Activated naive CD8-positive, alpha-beta T cell treated with anti-CD3 and anti-CD28 coated beads for 36 hours (primary cell): Measurements from ENCODE around the gene RHOV. TPM values are rescaled to one million over a fixed set of nuclear protein-coding genes. Genes with fewer than 3 reads are reported as not detected.
"Not testable (repeated sequence)": the region's sequence is repeated elsewhere in the genome, so short reads cannot be mapped to it uniquely, and the experiment has no call there.

ENCODE experiments used
- DNase-seq: peaks from one replicate; pipeline ENCODE4 v3.0.0; 2021
- H3K27ac Mint-ChIP-seq: one replicate; pipeline ENCODE4 v1.8.0; 2022; ENCODE audit warnings: mild to moderate bottlenecking, moderate library complexity, mixed read lengths
- H3K27me3 Mint-ChIP-seq: one replicate; pipeline ENCODE4 v1.8.0; 2022; ENCODE audit warnings: mild to moderate bottlenecking, mixed read lengths
- H3K36me3 Mint-ChIP-seq: one replicate; pipeline ENCODE4 v1.8.0; 2021; ENCODE audit warnings: mild to moderate bottlenecking, mixed read lengths
- H3K4me1 Mint-ChIP-seq: one replicate; pipeline ENCODE4 v1.8.0; 2021; ENCODE audit warnings: mixed read lengths
- H3K4me3 Mint-ChIP-seq: one replicate; pipeline ENCODE4 v1.8.0; 2022; ENCODE audit warnings: mild to moderate bottlenecking, moderate library complexity, mixed read lengths
- H3K9me3 Mint-ChIP-seq: one replicate; pipeline ENCODE4 v1.8.0; 2022; ENCODE audit warnings: mixed read lengths
- total RNA-seq, 2 experiments: library from RNA; stranded (reverse); gene quantifications; one replicate each; pipeline ENCODE4 v1.2.3, GENCODE V29; 2021

RHOV gene
- total RNA-seq, 2 experiments from 2014 or later, result 0.45 to 0.50 TPM

GRCh38 chr15:40869686-40870085, 4.3 kb downstream of the RHOV start:
- Mint-ChIP-seq H3K27ac (no peak overlapping the region), H3K36me3 (no peaks in the 10 kb centered on the region), H3K27me3 (peaks cover 7% of the 10 kb centered on the region), H3K4me3 (no peak overlapping the region), H3K9me3 (no peaks in the 10 kb centered on the region), H3K4me1 (peaks cover 18% of the 10 kb centered on the region)
- DNase-seq, result no peak

- Mint-ChIP-seq H3K36me3 (no peaks in the 10 kb centered on the region), H3K27ac (no peak overlapping the region), H3K27me3 (no peaks in the 10 kb centered on the region), H3K4me3 (no peak overlapping the region), H3K9me3 (no peaks in the 10 kb centered on the region), H3K4me1 (peaks cover 9% of the 10 kb centered on the region)
- DNase-seq, result no peak
Observed at GRCh38 chr15:40867199-40867598, 6.8 kb downstream of the RHOV start.

GRCh38 chr15:40863660-40864270, 10.3 kb downstream of the RHOV start:
- Mint-ChIP-seq H3K36me3 (no peaks in the 10 kb centered on the region), H3K4me1 (peaks cover 3% of the 10 kb centered on the region), H3K4me3 (no peak overlapping the region), H3K27me3 (no peaks in the 10 kb centered on the region), H3K9me3 (no peaks in the 10 kb centered on the region), H3K27ac (no peak overlapping the region)
- no peak for DNase-seq

GRCh38 chr15:40861147-40861546, 12.9 kb downstream of the RHOV start:
- not testable (repeated sequence) for DNase-seq, H3K4me1 Mint-ChIP-seq, H3K4me3 Mint-ChIP-seq, H3K36me3 Mint-ChIP-seq, H3K27me3 Mint-ChIP-seq, H3K9me3 Mint-ChIP-seq, H3K27ac Mint-ChIP-seq

- H3K27ac Mint-ChIP-seq, result no peak overlapping the region
- H3K4me3 Mint-ChIP-seq, result no peak overlapping the region
- H3K27me3 Mint-ChIP-seq, result no peaks in the 10 kb centered on the region
- DNase-seq, result peak; percentile 82
- no peaks in the 10 kb centered on the region for H3K36me3 Mint-ChIP-seq
- no peaks in the 10 kb centered on the region for H3K9me3 Mint-ChIP-seq
- peaks cover 6% of the 10 kb centered on the region for H3K4me1 Mint-ChIP-seq
Observed at GRCh38 chr15:40859206-40859851, 14.7 kb downstream of the RHOV start.

GRCh38 chr15:40858706-40859105, 15.3 kb downstream of the RHOV start:
- Mint-ChIP-seq H3K27ac (no peak overlapping the region), H3K9me3 (no peaks in the 10 kb centered on the region), H3K36me3 (no peaks in the 10 kb centered on the region), H3K4me3 (no peak overlapping the region), H3K27me3 (no peaks in the 10 kb centered on the region), H3K4me1 (peaks cover 6% of the 10 kb centered on the region)
- DNase-seq, result no peak

- DNase-seq, result peak; percentile 80
- Mint-ChIP-seq H3K9me3 (no peaks in the 10 kb centered on the region), H3K4me1 (peaks cover 6% of the 10 kb centered on the region), H3K36me3 (no peaks in the 10 kb centered on the region), H3K4me3 (no peak overlapping the region), H3K27me3 (no peaks in the 10 kb centered on the region), H3K27ac (no peak overlapping the region)
Observed at GRCh38 chr15:40857601-40858341, 16.3 kb downstream of the RHOV start.

- no peak for DNase-seq
- H3K9me3 Mint-ChIP-seq, result no peaks in the 10 kb centered on the region
- H3K4me3 Mint-ChIP-seq, result no peak overlapping the region
- no peak overlapping the region for H3K27ac Mint-ChIP-seq
- no peaks in the 10 kb centered on the region for H3K36me3 Mint-ChIP-seq
- H3K4me1 Mint-ChIP-seq, result peaks cover 6% of the 10 kb centered on the region
- H3K27me3 Mint-ChIP-seq, result no peaks in the 10 kb centered on the region
Observed at GRCh38 chr15:40856746-40857145, 17.3 kb downstream of the RHOV start.

- Mint-ChIP-seq H3K36me3 (no peaks in the 10 kb centered on the region), H3K27me3 (no peaks in the 10 kb centered on the region), H3K4me1 (peaks cover 6% of the 10 kb centered on the region), H3K9me3 (no peaks in the 10 kb centered on the region), H3K4me3 (no peak overlapping the region), H3K27ac (no peak overlapping the region)
- no peak for DNase-seq
Observed at GRCh38 chr15:40855706-40856234, 18.3 kb downstream of the RHOV start.

- Mint-ChIP-seq H3K4me3 (no peak overlapping the region), H3K4me1 (peaks cover 3% of the 10 kb centered on the region), H3K27ac (no peak overlapping the region), H3K9me3 (no peaks in the 10 kb centered on the region), H3K36me3 (no peaks in the 10 kb centered on the region), H3K27me3 (no peaks in the 10 kb centered on the region)
- no peak for DNase-seq
Observed at GRCh38 chr15:40854161-40854560, 19.9 kb downstream of the RHOV start.

- Mint-ChIP-seq H3K4me3 (no peak overlapping the region), H3K36me3 (no peaks in the 10 kb centered on the region), H3K27ac (no peak overlapping the region), H3K9me3 (no peaks in the 10 kb centered on the region), H3K27me3 (no peaks in the 10 kb centered on the region), H3K4me1 (peaks cover 3% of the 10 kb centered on the region)
- DNase-seq, result no peak
Observed at GRCh38 chr15:40853241-40853890, 20.7 kb downstream of the RHOV start.

- no peak overlapping the region for H3K4me3 Mint-ChIP-seq
- no peaks in the 10 kb centered on the region for H3K36me3 Mint-ChIP-seq
- H3K27me3 Mint-ChIP-seq, result no peaks in the 10 kb centered on the region
- H3K27ac Mint-ChIP-seq, result no peak overlapping the region
- H3K4me1 Mint-ChIP-seq, result no peaks in the 10 kb centered on the region
- no peak for DNase-seq
- no peaks in the 10 kb centered on the region for H3K9me3 Mint-ChIP-seq
Observed at GRCh38 chr15:40852529-40852928, 21.5 kb downstream of the RHOV start.

GRCh38 chr15:40850576-40851112, 23.4 kb downstream of the RHOV start:
- H3K36me3 Mint-ChIP-seq, result no peaks in the 10 kb centered on the region
- H3K4me1 Mint-ChIP-seq, result peaks cover 10% of the 10 kb centered on the region
- H3K9me3 Mint-ChIP-seq, result no peaks in the 10 kb centered on the region
- DNase-seq, result no peak
- H3K27me3 Mint-ChIP-seq, result peaks cover 4% of the 10 kb centered on the region
- H3K4me3 Mint-ChIP-seq, result no peak overlapping the region
- no peak overlapping the region for H3K27ac Mint-ChIP-seq

GRCh38 chr15:40847223-40847961, 26.6 kb downstream of the RHOV start:
- no peaks in the 10 kb centered on the region for H3K9me3 Mint-ChIP-seq
- no peak overlapping the region for H3K27ac Mint-ChIP-seq
- H3K4me1 Mint-ChIP-seq, result peaks cover 15% of the 10 kb centered on the region
- H3K36me3 Mint-ChIP-seq, result no peaks in the 10 kb centered on the region
- H3K27me3 Mint-ChIP-seq, result peaks cover 23% of the 10 kb centered on the region
- no peak overlapping the region for H3K4me3 Mint-ChIP-seq
- no peak for DNase-seq
